ENCODE results near the gene SLC7A7. TPM values are rescaled to one million over a fixed set of nuclear protein-coding genes. Genes with fewer than 3 reads are reported as not detected.

SLC7A7 gene
- total and polyA plus RNA-seq, 2 of the 13 experiments (the other 11 are each of a cell fraction or from before 2014, with no cell fraction given): 0.13 to 0.63 TPM

DNA sequence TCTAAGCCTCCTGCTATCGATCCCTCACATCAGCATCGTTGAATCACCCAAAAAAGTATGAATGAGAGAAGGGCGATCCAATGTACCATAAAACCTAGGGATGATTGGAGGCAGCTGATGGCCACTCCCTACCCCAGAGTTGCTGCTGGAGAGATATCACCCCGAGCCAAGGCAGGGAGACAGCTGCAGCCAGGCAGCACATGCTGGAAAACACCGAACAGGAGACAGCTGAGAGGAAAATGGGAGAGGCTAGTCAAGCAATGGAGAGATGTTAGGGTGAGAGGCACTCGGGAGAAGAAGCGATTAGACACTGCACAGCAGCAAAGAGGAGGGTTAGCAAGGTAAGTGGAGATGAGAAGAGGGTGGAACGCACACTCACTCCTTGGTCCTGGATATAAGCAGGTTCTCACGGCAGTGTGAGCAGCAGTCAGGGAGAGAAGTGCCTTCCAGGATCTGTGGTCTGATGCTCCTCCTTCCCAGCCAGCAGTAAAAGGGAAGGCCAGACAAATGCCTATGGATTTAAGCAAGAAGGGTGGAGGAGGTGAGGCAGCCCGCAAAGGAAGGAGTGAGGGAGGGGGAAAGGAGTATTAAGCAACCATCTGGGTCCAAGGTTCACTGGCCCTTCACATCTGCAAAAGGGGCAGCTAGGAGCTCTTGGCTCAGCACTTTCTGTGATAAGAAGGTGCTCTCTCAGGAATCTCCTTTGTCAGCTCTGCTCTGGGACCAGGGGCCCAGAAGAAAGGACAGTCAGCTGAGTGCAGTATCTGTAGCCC is at the start of gene SLC7A7 (continued):
- TF ChIP-seq ZNF34 (CRISPR knock-in tag; IDR thresholded peaks at IDR 0.05; ENCODE audit: borderline replicate concordance): 0 out of 2 replicates have a peak, but pooled peaks have one; percentile 32
- TF ChIP-seq, protein P1, sequence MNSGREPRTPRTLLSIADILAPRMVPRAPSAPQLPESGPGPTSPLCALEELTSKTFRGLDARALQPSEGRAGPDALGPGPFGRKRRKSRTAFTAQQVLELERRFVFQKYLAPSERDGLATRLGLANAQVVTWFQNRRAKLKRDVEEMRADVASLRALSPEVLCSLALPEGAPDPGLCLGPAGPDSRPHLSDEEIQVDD (CRISPR knock-in tag; IDR thresholded peaks at IDR 0.05; ENCODE audit: borderline replicate concordance): no peak
- peak; percentile 71; the same call in 1 of the 2 replicates for TF ChIP-seq KDM1A (CRISPR knock-in tag; IDR thresholded peaks at IDR 0.05)
- no peak for TF ChIP-seq ZNF891 (CRISPR knock-in tag; IDR thresholded peaks at IDR 0.05)
- TF ChIP-seq, protein P2, sequence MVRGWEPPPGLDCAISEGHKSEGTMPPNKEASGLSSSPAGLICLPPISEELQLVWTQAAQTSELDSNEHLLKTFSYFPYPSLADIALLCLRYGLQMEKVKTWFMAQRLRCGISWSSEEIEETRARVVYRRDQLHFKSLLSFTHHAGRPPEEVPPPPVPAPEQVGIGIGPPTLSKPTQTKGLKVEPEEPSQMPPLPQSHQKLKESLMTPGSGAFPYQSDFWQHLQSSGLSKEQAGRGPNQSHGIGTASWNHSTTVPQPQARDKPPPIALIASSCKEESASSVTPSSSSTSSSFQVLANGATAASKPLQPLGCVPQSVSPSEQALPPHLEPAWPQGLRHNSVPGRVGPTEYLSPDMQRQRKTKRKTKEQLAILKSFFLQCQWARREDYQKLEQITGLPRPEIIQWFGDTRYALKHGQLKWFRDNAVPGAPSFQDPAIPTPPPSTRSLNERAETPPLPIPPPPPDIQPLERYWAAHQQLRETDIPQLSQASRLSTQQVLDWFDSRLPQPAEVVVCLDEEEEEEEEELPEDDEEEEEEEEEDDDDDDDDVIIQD (CRISPR knock-in tag; IDR thresholded peaks at IDR 0.05; ENCODE audit: low read depth): no peak
- TF ChIP-seq NONO (IDR thresholded peaks at IDR 0.05): no peak
- no peak for TF ChIP-seq NONO (CRISPR knock-in tag; conservative IDR thresholded peaks at IDR 0.05)
- TF ChIP-seq, protein P3, sequence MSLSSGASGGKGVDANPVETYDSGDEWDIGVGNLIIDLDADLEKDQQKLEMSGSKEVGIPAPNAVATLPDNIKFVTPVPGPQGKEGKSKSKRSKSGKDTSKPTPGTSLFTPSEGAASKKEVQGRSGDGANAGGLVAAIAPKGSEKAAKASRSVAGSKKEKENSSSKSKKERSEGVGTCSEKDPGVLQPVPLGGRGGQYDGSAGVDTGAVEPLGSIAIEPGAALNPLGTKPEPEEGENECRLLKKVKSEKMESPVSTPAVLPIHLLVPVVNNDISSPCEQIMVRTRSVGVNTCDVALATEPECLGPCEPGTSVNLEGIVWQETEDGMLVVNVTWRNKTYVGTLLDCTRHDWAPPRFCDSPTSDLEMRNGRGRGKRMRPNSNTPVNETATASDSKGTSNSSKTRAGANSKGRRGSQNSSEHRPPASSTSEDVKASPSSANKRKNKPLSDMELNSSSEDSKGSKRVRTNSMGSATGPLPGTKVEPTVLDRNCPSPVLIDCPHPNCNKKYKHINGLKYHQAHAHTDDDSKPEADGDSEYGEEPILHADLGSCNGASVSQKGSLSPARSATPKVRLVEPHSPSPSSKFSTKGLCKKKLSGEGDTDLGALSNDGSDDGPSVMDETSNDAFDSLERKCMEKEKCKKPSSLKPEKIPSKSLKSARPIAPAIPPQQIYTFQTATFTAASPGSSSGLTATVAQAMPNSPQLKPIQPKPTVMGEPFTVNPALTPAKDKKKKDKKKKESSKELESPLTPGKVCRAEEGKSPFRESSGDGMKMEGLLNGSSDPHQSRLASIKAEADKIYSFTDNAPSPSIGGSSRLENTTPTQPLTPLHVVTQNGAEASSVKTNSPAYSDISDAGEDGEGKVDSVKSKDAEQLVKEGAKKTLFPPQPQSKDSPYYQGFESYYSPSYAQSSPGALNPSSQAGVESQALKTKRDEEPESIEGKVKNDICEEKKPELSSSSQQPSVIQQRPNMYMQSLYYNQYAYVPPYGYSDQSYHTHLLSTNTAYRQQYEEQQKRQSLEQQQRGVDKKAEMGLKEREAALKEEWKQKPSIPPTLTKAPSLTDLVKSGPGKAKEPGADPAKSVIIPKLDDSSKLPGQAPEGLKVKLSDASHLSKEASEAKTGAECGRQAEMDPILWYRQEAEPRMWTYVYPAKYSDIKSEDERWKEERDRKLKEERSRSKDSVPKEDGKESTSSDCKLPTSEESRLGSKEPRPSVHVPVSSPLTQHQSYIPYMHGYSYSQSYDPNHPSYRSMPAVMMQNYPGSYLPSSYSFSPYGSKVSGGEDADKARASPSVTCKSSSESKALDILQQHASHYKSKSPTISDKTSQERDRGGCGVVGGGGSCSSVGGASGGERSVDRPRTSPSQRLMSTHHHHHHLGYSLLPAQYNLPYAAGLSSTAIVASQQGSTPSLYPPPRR (CRISPR knock-in tag; IDR thresholded peaks at IDR 0.05; ENCODE audit: borderline replicate concordance): no peak
- no peak for TF ChIP-seq CENPX (CRISPR knock-in tag; IDR thresholded peaks at IDR 0.05)
- TF ChIP-seq TARDBP (CRISPR knock-in tag; IDR thresholded peaks at IDR 0.05): no peak
- TF ChIP-seq RAD51 (IDR thresholded peaks at IDR 0.05; ENCODE audit: borderline replicate concordance): no peak
- TF ChIP-seq, protein P4, sequence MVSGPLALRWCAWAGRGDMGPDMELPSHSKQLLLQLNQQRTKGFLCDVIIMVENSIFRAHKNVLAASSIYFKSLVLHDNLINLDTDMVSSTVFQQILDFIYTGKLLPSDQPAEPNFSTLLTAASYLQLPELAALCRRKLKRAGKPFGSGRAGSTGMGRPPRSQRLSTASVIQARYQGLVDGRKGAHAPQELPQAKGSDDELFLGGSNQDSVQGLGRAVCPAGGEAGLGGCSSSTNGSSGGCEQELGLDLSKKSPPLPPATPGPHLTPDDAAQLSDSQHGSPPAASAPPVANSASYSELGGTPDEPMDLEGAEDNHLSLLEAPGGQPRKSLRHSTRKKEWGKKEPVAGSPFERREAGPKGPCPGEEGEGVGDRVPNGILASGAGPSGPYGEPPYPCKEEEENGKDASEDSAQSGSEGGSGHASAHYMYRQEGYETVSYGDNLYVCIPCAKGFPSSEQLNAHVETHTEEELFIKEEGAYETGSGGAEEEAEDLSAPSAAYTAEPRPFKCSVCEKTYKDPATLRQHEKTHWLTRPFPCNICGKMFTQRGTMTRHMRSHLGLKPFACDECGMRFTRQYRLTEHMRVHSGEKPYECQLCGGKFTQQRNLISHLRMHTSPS (CRISPR knock-in tag; IDR thresholded peaks at IDR 0.05; ENCODE audit: low read depth): no peak
- TF ChIP-seq, protein P5, sequence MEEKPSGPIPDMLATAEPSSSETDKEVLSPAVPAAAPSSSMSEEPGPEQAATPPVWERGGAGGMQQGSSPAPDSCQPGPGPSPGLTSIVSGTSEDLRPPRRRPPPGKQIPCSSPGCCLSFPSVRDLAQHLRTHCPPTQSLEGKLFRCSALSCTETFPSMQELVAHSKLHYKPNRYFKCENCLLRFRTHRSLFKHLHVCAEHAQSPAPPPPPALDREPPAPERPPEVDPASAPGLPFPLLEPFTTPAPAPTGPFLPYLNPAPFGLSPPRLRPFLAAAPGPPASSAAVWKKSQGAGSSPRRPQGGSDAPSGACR (CRISPR knock-in tag; IDR thresholded peaks at IDR 0.05): no peak
- TF ChIP-seq ESRRA (CRISPR knock-in tag; IDR thresholded peaks at IDR 0.05; ENCODE audit: low read depth): no peak
- TF ChIP-seq ZNF547 (CRISPR knock-in tag; IDR thresholded peaks at IDR 0.05): no peak
- no peak for TF ChIP-seq ZNF510 (CRISPR knock-in tag; IDR thresholded peaks at IDR 0.05; ENCODE audit: low read depth)
- TF ChIP-seq REXO4 (CRISPR knock-in tag; IDR thresholded peaks at IDR 0.05; ENCODE audit: borderline replicate concordance): no peak
- no peak for TF ChIP-seq MED13 (CRISPR knock-in tag; IDR thresholded peaks at IDR 0.05)
- TF ChIP-seq JUND (CRISPR knock-in tag; IDR thresholded peaks at IDR 0.05): no peak
- TF ChIP-seq CHCHD3 (CRISPR knock-in tag; IDR thresholded peaks at IDR 0.05): 0 out of 2 replicates have a peak, but pooled peaks have one; percentile 82
- TF ChIP-seq CENPT (CRISPR knock-in tag; IDR thresholded peaks at IDR 0.05; ENCODE audit: low read depth): no peak

All from HepG2 (cell line).